Skin of body (tissue), 2 donors: ENCODE measurements around the gene SHISA9. TPM values are rescaled to one million over a fixed set of nuclear protein-coding genes. Genes with fewer than 3 reads are reported as not detected.
"Not testable (repeated sequence)": the region's sequence is repeated elsewhere in the genome, so short reads cannot be mapped to it uniquely, and the experiment has no call there.

ENCODE experiments used
- DNase-seq: peaks from one replicate; lab custom pipeline; 2025; lab: John Stamatoyannopoulos, UW
- total RNA-seq: library from RNA; depleted of rRNA; stranded (reverse); fragments of >200 nt; gene quantifications from one replicate; pipeline ENCODE4 v1.2.3, GENCODE V29; 2014

The SHISA9 gene
- total RNA-seq, 1 donor from 2014 or later = 0.10 TPM

GRCh38 chr16:12899529-12900143 lies 1.8 kb upstream of the SHISA9 start:
- no peak for DNase-seq

GRCh38 chr16:12900156-12900555 lies 1.2 kb upstream of the SHISA9 start:
- no peak for DNase-seq

- no peak for DNase-seq
Observed at GRCh38 chr16:12900599-12901203, 697 bp upstream of the SHISA9 start.

DNA sequence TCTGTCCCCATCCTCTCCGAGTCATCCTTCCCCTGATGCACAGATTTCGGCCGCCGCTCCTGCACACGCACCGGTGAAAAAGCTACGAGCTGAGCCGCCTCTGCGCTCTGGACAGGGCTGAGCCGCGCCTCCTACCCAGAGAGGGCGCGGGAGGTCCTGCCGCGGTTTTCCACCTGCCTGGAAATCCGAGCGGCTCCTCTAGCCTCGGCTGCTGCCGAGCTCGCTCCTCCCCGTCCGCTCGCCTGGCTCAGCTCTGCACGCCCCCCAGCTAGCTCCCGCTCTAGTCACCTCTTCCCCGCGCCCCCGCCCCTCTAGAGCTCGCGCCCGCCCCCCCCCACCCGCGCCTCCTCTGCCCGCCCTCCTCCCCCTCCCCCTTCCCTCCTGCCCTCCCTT lies 198 bp upstream of the SHISA9 start:
- no peak for DNase-seq

DNA sequence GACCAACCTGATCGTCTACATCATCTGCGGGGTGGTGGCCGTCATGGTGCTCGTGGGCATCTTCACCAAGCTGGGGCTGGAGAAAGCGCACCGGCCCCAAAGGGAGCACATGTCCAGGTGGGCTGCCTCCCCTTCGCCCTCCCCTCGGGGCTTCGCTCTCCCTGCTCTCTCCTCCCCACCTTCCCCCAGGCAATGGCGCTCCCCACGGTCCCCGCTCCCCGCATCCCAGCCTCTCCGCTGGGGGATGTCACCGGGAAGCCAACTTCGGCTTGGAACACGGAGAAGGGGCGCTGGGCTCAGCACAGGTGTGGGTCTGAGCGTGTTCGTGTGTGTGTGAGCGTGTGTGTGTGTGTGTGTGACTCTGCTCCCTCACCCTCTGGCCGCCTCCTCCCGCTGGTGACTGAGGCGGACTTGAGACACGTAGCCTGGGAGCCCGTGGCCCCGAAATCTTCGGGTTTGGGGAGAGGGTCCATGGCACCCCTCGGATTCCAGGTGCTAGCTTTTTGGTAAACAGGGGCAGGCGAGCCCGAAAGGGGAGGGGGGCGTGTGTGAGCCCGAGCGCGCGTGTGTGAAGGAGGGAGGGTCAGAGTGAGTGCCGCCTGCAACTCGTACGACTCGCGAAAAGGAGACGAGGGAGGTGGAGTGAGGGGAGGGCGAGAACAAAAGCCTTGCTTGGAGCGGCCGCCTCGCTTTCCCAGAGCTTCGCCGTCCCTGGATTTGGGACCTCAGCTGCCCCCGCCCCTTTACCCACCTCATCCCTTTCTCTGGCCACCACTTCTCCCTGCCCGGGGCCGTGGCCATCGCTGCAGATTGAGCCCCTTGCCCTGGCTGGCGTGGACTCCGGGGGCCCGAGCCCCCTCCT lies 1.3 kb downstream of the SHISA9 start:
- DNase-seq = no peak

- DNase-seq = no peak
Observed at GRCh38 chr16:12903407-12904328, 2.3 kb downstream of the SHISA9 start.

- DNase-seq = no peak
Observed at GRCh38 chr16:12904329-12904671, 2.9 kb downstream of the SHISA9 start.

GRCh38 chr16:12906271-12906670 lies 4.9 kb downstream of the SHISA9 start:
- no peak for DNase-seq

- no peak for DNase-seq
Observed at GRCh38 chr16:12906765-12907516, 5.5 kb downstream of the SHISA9 start.

DNA sequence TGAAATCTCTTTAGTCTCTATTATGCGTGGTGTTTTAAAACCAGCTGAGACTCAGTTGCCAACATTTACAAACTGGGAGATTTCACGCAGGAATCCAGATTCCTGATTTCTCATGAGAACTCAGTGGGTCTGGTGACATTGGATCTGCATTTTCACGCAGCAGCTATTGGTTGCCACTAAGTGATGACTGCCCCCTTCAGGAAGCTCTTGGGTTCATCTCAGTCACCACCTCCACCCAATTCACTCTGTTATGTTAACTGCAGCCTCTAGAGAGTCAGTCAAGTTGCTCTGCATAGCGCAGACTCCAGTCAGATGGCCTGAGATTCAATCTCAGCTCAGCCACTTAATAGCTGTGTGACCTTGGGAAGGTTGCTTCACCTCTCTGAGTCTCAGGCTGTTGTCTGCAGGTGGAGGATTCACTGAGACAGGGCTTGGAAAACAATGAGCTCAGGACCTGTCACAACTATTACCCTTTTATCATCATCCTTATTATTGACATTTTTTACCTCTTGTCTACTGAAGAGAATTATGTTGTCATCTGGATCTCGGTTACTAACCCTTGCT lies 6.4 kb downstream of the SHISA9 start:
- DNase-seq = no peak

DNA sequence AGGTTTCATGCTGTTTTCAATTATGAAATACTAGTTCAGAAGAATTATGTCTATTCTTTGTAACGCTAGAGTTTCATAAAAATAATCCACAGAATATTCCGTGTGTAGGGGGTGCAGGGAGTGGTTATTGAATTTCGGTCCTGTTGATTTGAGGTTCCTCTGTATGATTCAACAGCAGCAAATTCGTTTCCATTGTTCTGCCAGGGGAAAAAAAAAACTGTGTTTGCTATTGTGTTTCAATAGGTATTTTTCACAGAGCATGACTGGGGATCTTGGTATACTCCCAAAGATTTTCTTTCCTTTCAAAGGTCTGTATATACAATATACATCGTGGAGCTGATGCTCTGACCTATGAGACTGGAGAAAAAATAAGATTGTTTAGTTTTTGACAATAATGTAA lies 15.8 kb downstream of the SHISA9 start:
- no peak for DNase-seq

DNA sequence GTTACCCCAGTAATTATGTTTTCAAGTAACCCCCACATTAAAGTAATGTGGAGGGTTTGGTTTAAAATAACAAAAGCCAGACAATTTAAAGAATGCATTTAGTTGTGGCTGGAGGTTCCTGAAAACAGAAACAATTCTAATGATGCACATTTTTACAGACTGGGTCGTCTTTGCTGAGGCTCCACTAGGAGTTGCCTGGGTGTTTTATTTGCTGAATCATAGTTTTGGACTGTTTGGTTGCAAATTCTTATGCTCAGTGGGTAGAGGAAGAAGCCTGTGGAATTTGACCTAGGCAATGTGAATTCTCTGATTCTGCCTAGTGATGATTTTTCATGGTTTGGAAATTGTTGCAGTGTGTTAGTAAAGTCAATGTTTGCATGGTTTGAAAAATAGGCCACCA lies 16.3 kb downstream of the SHISA9 start:
- no peak for DNase-seq

GRCh38 chr16:12920739-12921138 lies 19.3 kb downstream of the SHISA9 start:
- no peak for DNase-seq

DNA sequence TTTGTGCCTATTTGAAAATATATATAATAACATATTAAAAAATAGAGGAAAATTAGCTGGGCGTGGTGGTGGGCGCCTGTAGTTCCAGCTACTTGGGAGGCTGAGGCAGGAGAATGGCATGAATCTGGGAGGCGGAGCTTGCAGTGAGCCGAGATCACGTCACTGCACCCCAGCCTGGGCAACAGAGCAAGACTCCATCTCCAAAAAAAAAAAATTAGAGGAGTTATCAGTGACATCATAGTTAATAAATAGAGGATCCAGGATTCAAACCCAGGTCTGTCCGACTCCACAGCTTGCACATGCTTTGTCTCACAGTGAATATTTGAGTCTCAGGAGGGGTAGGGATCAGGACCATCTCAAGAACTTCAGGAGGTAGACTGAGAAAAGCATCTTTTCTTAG lies 22.2 kb downstream of the SHISA9 start:
- not testable (repeated sequence) for DNase-seq

DNA sequence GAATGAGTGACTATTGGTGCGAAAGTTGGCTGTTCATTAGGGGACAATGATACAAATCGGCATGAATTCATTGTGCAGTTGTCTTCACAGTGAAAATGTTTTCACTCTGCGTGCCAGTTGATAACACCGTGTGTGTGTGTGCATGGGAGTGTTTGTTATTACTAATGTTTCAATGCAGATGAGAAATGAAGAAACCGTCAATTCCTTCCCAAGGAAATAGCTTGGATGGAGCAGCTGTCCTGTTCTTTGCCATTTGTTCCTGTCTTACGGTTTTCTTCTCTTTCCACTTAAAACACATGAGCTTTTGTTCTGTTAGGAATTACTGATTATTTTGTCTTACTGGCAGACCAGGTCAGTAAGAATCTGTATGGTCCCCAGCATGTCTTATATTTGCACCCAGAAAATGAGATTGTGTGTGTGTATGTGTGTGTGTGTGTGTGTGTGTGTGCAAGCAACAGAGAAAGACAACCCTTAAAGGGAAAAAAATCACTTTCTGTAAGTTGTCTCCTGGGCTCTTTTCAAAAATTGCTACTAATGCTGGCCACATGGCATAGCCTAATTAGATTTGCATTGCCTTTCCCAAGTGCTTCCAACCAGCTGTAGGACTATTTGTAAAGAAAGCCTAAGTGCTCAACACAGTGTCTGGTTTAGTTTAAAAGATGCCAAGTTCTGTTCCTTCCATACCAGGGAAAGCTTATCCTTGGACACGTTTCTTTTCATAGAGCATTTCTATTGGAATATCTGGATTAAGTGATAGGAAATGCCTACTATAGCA lies 23.8 kb downstream of the SHISA9 start:
- no peak for DNase-seq

- no peak for DNase-seq
Observed at GRCh38 chr16:12927591-12927990, 26.2 kb downstream of the SHISA9 start.

GRCh38 chr16:12930881-12931280 lies 29.5 kb downstream of the SHISA9 start:
- no peak for DNase-seq

DNA sequence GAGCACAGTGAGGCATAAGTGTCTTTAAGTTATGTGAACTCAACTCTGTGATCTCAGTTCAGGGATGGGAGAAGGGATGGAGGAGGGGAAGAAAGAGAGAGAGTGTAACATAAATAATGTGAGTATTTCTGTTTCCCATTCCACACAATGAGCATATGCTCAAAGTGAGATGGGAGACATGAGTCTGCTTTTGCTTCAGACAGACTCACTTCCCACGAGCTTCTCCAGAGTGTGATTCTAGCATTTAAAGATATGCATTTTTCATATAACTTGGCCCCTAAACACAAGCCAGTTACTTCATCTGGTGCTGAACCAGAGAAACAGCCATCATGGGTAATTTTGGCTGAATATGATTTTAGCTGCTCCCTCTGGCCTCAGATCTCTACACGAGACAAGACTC lies 35.0 kb downstream of the SHISA9 start:
- DNase-seq = no peak

DNA sequence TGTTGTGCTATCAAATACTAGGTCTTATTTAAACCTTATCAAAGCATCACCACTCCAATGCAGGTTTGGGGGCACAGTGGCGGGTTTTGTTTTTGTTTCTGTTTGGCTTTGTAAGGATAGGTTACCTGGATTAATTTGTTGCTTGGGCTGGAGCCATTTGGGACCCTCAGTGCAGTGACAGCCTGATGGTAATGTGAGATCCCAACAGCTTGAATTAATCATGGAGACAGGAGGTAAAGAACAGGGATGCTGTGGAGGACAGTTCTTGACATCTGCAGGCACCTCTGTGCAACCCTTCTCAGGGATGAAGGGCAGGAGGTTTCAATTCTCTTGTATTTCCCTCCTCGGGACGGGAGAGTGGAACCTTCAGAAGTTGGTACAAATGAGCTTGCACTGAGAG lies 40.5 kb downstream of the SHISA9 start:
- no peak for DNase-seq

GRCh38 chr16:12942861-12943260 lies 41.5 kb downstream of the SHISA9 start:
- DNase-seq = no peak
